Fibroblast of skin of left biceps (primary cell): ENCODE results near the gene BMP7.

Experiments used
- DNase-seq, 2 experiments: peaks; one replicate each; pipeline ENCODE4 v3.0.0-alpha.2; 2013; ENCODE audit warnings: low read depth in 2 of 2

The BMP7 gene

DNA sequence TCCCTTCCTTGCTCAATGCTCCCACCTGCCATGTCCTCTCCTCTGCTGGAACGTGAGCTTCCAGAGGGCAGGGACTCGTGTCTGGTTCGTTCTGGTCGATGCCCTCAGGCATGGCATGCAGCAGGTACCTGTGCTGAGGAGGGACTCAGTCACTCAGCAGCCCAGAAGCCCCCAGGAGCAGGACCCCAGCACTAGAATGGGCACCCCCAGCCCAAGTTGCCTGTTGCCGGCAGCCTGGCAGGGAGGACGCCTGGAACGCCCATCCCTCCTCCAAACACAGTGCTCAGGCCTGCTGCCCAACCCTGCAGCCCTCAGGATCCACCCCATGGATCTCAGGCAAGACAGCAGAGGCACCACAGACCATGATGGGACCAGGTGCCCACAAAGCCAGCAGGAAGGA, 40.6 kb downstream of the BMP7 start:
- DNase-seq: no peak

DNA sequence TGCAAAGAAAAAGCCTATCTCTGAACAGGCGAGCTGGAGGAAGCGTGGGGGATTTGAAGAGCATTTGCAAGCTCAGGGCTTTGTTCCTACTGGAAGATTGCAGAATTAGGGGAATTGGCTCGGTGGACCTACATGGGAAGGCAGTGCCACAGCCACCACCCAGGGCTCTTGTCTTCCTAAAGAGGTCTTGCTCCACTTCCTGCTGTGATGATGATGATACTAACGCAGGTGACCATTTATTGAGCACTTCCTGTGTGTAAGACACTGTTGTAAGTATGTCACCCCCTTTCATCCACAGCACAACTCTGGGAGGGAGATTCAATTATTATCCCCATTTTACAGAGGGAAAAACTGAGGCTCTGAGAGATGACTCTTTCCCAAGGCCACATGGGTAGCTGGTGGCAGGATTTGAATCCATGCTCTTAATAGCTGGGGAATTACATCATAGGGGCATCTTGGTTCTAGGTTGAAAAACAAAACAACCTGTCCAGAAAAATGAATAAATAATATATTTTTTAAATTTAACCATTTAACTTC, 41.2 kb downstream of the BMP7 start:
- no peak for DNase-seq

DNA sequence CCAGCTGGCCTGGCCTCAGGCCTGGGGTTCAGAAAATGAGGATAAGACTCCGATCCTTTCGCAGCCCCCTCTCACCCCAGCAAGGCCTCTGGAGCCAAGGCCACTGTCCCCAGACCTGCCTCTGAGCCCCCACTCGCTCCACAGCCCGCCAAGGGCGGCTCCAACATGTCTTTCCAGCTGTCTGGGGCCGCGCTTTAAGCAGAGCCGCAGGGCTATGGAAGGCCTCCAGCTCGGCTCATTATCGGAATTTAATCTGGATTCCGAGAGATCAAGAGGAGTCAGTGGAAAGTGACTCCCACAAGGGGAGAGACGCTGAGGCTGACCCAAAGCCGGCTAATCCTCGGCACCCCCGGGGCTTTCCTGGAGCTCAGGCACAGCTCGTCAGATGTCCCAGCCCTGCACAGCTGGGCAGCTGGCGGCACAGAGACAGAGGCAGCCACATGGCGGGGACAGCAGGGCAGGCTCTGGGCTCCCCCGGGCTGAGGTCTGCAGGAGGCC, 41.8 kb downstream of the BMP7 start:
- DNase-seq: no peak

- no peak for DNase-seq
Observed at GRCh38 chr20:57223648-57224489, 42.6 kb downstream of the BMP7 start.

- no peak for DNase-seq
Observed at GRCh38 chr20:57222631-57222950, 43.9 kb downstream of the BMP7 start.

DNA sequence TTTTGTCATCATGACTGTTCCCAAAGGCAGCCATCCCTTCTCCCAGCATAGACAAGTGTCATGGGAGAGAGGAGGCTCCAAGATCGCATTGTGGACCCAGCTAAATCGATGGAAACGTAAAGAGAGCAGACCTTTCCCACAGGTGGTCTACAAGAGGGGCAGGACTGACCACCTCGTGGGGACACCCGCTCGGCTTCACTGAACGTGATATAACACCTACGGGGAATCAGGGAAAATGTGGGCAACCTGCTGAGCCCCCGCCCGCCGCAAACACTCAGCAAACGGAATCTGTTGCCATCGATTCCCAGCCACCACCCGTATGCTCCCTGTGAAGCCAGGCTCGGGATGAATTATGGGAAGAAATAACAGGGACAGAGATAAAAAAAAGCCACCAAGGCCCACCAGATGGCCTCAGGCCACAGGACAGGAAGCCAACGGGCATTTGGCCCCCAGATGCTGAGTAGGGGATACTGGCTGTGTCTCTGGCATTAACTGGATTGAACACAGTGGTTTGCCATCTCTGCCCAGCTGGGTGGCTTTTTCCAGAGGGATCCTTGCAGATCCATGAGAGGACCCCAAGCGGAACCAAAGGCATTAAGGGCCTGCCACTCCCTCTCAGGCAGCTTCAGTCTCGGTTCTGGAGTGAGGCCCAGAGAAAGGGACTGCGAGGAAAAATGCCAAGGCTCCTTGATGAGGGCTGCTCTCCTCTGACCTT, 44.4 kb downstream of the BMP7 start:
- no peak for DNase-seq

DNA sequence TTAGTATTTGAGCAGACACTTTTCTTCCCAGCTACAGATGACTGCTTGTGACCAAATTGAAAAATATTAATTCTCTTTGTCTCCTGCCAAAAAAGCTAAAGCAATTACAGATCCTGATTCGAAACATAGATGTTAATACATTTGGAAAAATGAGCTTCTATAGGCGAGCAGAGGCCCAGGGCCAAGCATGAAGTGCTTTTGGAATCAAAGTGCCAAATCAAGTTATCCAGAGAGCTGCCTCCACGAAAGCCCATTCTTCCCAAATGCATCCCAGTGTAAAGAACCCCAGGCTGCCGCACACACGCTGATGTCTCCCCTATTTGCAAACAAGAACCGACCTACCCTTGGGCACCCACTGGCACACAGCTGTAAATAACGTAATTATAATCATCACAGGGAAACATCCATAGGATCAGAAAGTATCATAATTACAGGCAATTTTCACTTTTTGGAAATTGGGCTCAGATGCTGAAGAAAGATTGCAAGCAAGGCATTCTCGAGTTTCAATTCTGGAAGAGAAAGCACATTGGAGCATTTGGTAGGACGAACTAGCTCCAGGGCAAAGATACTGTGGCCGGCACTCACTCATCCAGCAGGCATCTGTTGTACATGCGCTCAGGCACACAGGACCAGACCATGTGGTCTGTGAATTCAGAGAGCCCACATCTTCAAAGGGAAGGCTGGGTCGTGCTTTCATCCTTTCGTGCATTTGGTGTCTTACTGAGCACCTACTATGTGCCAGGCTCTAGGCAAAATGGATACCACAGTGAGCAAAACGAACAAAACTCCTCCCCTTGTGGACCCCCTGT, 45.9 kb downstream of the BMP7 start:
- no peak for DNase-seq

DNA sequence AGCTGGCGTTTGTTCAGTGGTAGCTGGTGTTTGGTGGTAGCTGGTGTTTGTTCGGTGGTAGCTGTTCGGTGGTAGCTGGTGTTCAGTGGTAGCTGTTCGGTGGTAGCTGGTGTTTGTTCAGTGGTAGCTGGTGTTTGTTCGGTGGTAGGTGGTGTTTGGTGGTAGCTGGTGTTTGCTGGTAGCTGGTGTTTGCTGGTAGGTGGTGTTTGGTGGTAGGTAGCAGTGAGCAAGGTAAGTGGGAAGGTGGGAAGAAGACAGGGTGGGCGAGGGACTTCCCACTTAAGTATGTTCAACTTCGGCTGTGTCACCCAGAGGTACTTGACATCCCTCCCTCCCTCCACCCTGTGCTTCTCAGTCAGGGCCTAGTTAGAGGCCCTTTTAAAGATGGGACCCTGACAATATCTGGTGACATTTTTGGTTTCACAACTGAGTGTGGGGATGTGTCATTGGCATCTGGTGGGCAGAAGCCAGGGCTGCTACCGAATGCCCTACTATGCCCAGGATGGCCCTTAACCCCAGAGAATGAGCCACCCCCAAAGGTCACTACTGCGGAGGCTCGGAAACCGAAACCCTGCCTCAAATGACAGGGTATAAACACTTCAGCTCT, 47.3 kb downstream of the BMP7 start:
- DNase-seq: no peak

DNA sequence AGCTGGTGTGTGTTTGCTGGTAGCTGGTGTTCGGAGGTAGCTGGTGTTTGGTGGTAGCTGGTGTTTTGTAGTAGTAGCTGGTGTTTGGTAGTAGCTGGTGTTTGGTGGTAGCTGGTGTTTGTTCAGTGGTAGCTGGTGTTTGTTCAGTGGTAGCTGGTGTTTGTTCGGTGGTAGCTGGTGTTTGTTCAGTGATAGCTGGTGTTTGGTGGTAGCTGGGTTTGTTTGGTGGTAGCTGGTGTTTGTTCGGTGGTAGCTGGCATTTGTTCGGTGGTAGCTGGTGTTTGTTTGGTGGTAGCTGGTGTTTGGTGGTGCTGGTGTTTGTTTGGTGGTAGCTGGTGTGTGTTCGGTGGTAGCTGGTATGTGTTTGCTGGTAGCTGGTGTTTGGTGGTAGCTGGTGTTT, 48.0 kb downstream of the BMP7 start:
- no peak for DNase-seq

DNA sequence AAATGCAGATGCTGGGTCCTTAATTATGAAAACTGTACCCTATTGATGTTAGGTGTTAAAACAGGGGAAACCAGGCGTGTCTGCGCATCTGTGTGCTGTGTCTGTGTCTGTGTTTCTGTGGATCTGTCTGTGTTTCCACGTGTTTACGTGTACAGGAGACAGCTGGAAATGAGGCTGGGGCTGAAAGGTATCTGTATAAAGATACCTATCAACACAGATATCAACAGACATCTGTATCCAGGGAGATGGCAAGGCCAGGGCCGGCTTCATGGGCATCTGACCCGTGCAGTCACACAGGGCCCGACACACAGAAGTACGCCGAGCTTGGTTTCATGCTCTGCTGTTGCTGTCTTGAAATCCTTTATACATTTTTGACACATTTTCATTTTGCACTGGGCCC, 48.6 kb downstream of the BMP7 start:
- DNase-seq: no peak

DNA sequence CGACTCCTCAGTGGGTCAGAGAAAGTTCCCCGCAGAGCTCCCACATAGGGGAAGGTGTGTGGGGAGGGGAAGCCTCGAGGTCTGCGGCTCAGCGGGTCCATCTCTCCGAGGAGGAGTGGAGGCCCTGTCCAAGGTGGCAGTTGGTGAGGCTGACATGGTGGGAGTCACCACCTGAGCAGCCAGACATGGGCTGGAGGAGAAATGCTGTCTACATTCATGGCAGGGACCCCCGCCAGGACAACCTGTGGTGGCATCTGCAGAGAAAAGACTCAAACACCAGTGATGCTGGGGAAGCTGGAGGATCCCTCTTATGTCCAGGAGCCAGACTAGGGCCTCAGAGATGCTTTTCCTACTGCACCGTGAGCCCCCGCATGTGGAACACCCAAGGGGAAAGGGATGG, 49.8 kb downstream of the BMP7 start:
- DNase-seq: no peak

GRCh38 chr20:57215826-57216471, 50.5 kb downstream of the BMP7 start:
- DNase-seq: no peak

- DNase-seq: no peak
Observed at GRCh38 chr20:57215426-57215825, 51.0 kb downstream of the BMP7 start.

GRCh38 chr20:57214948-57215347, 51.5 kb downstream of the BMP7 start:
- no peak for DNase-seq

- DNase-seq: no peak
Observed at GRCh38 chr20:57214427-57214826, 52.0 kb downstream of the BMP7 start.

- DNase-seq: no peak
Observed at GRCh38 chr20:57213924-57214323, 52.5 kb downstream of the BMP7 start.

GRCh38 chr20:57213291-57213690, 53.1 kb downstream of the BMP7 start:
- DNase-seq: no peak

DNA sequence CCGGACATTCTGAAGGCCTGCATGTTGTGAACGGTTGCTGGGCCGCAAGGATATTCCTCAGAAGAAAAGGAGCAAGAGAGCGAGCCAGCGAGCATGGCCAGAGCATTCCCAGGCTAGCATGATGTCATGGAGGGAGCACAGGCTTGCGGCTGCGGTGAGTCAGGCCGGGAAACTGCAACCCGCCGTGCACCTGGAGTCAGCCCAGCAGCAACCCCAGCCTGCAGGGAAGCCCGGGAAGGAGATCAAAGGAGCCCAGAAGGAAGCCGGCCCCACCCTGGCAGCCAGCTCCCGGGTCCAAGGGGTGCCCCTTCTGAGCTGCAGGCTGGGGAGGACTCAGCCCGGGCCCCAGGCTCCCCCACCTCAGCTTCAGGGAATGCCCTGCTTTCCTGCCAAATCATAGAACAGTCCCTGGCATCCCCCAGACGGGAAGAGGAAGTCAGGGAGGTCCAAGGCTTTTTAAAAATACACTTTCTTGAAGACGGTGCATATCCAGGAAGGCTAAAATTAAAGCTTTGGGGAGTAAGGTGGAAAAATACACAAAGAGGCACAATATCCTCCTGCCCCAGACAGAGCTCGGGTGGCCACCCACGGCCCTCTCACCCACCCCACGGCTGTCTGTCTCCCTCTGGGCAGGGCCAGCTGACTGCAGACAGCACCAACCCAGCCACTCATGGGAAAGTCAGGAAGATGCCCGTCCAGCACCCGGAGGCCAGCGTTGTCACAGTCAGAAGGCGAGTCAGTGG, 53.7 kb downstream of the BMP7 start:
- DNase-seq: peak; percentile 31 to 36

GRCh38 chr20:57211908-57212533, 54.4 kb downstream of the BMP7 start:
- DNase-seq: no peak

- no peak for DNase-seq
Observed at GRCh38 chr20:57211406-57211805, 55.0 kb downstream of the BMP7 start.
